ENCODE data around the gene ITGB1.
"Not testable (repeated sequence)": the region's sequence is repeated elsewhere in the genome, so short reads cannot be mapped to it uniquely, and the experiment has no call there.

- not testable (repeated sequence) for TF ChIP-seq CTCF, POLR2A (IDR thresholded peaks at IDR 0.05)
Measured at GRCh38 chr10:32998060-32998581, 40.1 kb upstream of the ITGB1 start.
